AG04450 (cell line): ENCODE data around the gene B3GNT8. TPM values are rescaled to one million over a fixed set of nuclear protein-coding genes. Genes with fewer than 3 reads are reported as not detected.

Source experiments
- CTCF ChIA-PET: fragments of 300-600, 350-600 bp; formaldehyde crosslinking; extraction: SDS; loops from one replicate; lab custom pipeline; 2022; ENCODE audit warnings: antibody characterized with exemption, inconsistent platforms; lab: Charles Lee
- POLR2A ChIA-PET: fragments of 350-600 bp; formaldehyde crosslinking; extraction: SDS; loops from one replicate; lab custom pipeline; 2021; ENCODE audit warnings: antibody characterized with exemption, inconsistent platforms; lab: Yijun Ruan, JAX
- DNase-seq: peaks from one replicate; pipeline ENCODE4 v3.0.0-alpha.2; 2011; ENCODE audit warnings: low read depth, low spot score
- H3K27ac ChIP-seq: one replicate; pipeline ENCODE4 v1.5.1; 2012; ENCODE audit warnings: low read depth, low read length, control low read depth
- H3K27me3 ChIP-seq: one replicate; pipeline ENCODE4 v1.6.0; 2012; ENCODE audit warnings: low read length; ENCODE audit not compliant: control insufficient read depth, insufficient read depth
- H3K4me3 ChIP-seq: 2 replicates; pipeline ENCODE4 v1.5.1; 2011; ENCODE audit warnings: mild to moderate bottlenecking, low read depth, low read length, control low read depth
- H3K9me3 ChIP-seq: 2 replicates; pipeline ENCODE4 v1.5.1; 2012; ENCODE audit warnings: low read length; ENCODE audit not compliant: control insufficient read depth, insufficient read depth
- polyA plus RNA-seq: library from polyadenylated mRNA; depleted of rRNA; stranded (reverse); fragments of >200 nt; gene quantifications from 2 replicates; pipeline ENCODE4 v1.2.3, GENCODE V29; 2011
- TF ChIP-seq, protein P1 (sequence below): IDR thresholded peaks from 2 replicates; pipeline ENCODE4 v1.5.1; 2011; ENCODE audit warnings: low read depth, low read length, control low read depth, inconsistent platforms

B3GNT8 gene
- polyA plus RNA-seq, 1 experiment = 0.14 TPM

DNA sequence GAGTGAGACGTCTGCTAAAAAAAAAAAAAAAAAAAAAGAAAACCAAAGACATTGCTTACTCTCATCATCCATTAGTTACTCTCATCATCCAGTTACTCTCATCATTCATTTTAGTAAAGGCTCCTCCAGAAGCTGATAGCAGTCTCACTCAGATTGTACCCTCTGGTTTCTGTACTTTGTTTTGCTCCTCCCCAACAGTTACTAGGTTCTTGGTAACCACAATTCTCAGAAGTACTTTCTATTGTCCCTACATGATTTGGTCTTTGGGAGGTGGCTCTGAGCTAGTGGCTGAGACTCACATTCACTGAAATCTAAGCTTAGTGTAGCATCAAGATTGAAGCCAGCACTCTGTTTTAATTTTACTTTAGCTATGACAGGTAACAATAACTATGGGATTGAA, 30.1 kb upstream of the B3GNT8 start:
- CTCF ChIA-PET = interaction anchor here (1.1 to 1.7 kb wide), 3 partner anchors 8 to 112 kb away, joined by 4 to 6 read pairs (median 5); no protein-coding TSS in a partner anchor

DNA sequence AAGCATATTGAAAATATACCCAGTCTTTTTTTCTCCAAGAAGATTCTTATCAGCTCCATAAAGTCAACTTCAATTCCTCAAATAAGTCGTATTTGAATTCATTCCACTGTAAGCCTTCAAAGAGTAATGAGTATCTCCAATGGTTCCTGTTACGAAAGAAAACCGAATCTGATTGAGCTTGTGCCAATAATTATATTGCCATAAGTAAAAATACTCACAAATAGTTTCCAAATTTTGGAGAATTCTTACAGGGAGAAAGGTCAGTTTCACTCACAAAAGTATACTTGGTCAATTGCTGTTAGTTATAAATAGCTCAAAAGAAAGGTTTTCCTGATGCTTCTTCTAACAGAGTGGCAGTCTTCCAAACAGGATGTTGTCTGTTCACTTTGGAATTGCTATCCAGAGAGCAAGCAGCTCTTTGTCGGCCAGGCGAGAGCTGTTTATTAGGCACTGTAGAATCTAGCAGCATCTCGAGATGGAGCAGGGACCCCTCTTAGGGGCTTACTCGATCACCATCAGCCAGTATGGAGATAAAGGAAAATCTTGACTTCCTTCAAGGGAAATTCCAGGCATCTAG, 29.3 kb upstream of the B3GNT8 start:
- POLR2A ChIA-PET = interaction anchor here (1.0 kb wide), 1 partner anchor 29 kb away, joined by 5 read pairs; no protein-coding TSS in a partner anchor

More for the DNA sequence above, 30.1 kb upstream of the B3GNT8 start:
- no peaks in the 10 kb centered on the region for H3K9me3 ChIP-seq
- TF ChIP-seq, protein P1, sequence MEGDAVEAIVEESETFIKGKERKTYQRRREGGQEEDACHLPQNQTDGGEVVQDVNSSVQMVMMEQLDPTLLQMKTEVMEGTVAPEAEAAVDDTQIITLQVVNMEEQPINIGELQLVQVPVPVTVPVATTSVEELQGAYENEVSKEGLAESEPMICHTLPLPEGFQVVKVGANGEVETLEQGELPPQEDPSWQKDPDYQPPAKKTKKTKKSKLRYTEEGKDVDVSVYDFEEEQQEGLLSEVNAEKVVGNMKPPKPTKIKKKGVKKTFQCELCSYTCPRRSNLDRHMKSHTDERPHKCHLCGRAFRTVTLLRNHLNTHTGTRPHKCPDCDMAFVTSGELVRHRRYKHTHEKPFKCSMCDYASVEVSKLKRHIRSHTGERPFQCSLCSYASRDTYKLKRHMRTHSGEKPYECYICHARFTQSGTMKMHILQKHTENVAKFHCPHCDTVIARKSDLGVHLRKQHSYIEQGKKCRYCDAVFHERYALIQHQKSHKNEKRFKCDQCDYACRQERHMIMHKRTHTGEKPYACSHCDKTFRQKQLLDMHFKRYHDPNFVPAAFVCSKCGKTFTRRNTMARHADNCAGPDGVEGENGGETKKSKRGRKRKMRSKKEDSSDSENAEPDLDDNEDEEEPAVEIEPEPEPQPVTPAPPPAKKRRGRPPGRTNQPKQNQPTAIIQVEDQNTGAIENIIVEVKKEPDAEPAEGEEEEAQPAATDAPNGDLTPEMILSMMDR = no peak
- no peak overlapping the region for H3K27ac ChIP-seq
- no peak for DNase-seq
- H3K27me3 ChIP-seq = peaks cover 16% of the 10 kb centered on the region
- POLR2A ChIA-PET = interaction anchor here (1.0 kb wide), 1 partner anchor 30 kb away, joined by 5 read pairs; no protein-coding TSS in a partner anchor
- no peak overlapping the region for H3K4me3 ChIP-seq

GRCh38 chr19:41455936-41456335, 28.8 kb upstream of the B3GNT8 start:
- POLR2A ChIA-PET = interaction anchor here (1.0 kb wide), 1 partner anchor 28 kb away, joined by 5 read pairs; no protein-coding TSS in a partner anchor
- Histone ChIP-seq H3K4me3 (no peak overlapping the region), H3K27me3 (peaks cover 16% of the 10 kb centered on the region), H3K9me3 (no peaks in the 10 kb centered on the region), H3K27ac (no peak overlapping the region)
- TF ChIP-seq, protein P1 = no peak
- CTCF ChIA-PET = interaction anchor here (0.7 to 1.7 kb wide), 5 partner anchors 16 to 142 kb away, joined by 3 to 6 read pairs (median 4); partner anchors contain the start of gene DMAC2
- no peak for DNase-seq

More for the DNA sequence above, 29.3 kb upstream of the B3GNT8 start:
- CTCF ChIA-PET = interaction anchor here (0.7 to 1.7 kb wide), 6 partner anchors 9 to 142 kb away, joined by 3 to 6 read pairs (median 4); partner anchors contain the start of gene DMAC2
- peaks cover 16% of the 10 kb centered on the region for H3K27me3 ChIP-seq
- peak; percentile 1 for DNase-seq
- no peaks in the 10 kb centered on the region for H3K9me3 ChIP-seq
- H3K4me3 ChIP-seq = no peak overlapping the region
- H3K27ac ChIP-seq = no peak overlapping the region
- TF ChIP-seq, protein P1 = no peak

- POLR2A ChIA-PET = no interaction called here
Measured at GRCh38 chr19:41452584-41453275, 25.6 kb upstream of the B3GNT8 start.

More at GRCh38 chr19:41452584-41453275, 25.6 kb upstream of the B3GNT8 start:
- CTCF ChIA-PET = interaction anchor here (0.6 kb wide), 1 partner anchor 103 kb away, joined by 3 read pairs; no protein-coding TSS in a partner anchor
- TF ChIP-seq, protein P1 = no peak
- no peaks in the 10 kb centered on the region for H3K9me3 ChIP-seq
- peaks cover 13% of the 10 kb centered on the region for H3K27me3 ChIP-seq
- no peak overlapping the region for H3K4me3 ChIP-seq
- DNase-seq = no peak
- H3K27ac ChIP-seq = no peak overlapping the region
